ENCODE results near the gene BRINP2. TPM values are rescaled to one million over a fixed set of nuclear protein-coding genes. Genes with fewer than 3 reads are reported as not detected.

BRINP2 gene
- total RNA-seq, 1 donor, result not detected

DNA sequence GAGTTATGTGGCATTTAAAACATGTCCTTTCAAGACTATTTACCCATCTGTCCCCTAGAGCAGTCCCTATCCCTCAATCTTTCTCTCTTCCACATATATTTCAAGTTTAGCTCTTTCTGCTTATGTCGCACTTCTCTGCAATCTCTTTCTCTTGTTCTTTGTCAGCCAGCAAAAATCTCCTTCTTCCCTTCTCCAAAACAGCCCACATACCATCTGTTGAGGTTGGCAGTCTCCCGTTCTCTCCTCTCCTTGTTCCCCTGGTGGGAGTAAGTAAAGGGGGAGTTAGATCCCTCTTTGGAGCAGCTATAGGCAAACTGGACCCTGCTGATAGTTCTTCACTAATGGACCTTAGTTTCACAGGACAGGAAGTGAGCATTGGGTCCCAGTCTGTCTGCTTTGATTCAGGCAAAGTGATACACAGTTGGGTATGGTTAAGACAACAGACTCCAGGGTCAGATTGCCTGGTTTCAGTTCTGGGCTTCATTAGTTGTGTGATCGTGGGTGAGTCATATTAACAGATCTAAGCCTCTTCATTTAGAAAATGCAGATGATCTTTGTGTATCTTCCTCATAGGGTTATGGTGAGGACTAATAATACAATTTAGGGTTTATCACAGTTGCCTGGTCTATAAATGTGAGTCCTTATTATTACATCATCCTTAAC lies 19.7 kb downstream of the BRINP2 start:
- no peak overlapping the region for H3K4me3 ChIP-seq (ENCODE audit: low read depth, low read length)
- TF ChIP-seq, protein P1, sequence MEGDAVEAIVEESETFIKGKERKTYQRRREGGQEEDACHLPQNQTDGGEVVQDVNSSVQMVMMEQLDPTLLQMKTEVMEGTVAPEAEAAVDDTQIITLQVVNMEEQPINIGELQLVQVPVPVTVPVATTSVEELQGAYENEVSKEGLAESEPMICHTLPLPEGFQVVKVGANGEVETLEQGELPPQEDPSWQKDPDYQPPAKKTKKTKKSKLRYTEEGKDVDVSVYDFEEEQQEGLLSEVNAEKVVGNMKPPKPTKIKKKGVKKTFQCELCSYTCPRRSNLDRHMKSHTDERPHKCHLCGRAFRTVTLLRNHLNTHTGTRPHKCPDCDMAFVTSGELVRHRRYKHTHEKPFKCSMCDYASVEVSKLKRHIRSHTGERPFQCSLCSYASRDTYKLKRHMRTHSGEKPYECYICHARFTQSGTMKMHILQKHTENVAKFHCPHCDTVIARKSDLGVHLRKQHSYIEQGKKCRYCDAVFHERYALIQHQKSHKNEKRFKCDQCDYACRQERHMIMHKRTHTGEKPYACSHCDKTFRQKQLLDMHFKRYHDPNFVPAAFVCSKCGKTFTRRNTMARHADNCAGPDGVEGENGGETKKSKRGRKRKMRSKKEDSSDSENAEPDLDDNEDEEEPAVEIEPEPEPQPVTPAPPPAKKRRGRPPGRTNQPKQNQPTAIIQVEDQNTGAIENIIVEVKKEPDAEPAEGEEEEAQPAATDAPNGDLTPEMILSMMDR (IDR thresholded peaks at IDR 0.05; ENCODE audit: insufficient read depth, low read depth, low read length), result no peak
- no peak for DNase-seq (ENCODE audit: low read depth)

DNA sequence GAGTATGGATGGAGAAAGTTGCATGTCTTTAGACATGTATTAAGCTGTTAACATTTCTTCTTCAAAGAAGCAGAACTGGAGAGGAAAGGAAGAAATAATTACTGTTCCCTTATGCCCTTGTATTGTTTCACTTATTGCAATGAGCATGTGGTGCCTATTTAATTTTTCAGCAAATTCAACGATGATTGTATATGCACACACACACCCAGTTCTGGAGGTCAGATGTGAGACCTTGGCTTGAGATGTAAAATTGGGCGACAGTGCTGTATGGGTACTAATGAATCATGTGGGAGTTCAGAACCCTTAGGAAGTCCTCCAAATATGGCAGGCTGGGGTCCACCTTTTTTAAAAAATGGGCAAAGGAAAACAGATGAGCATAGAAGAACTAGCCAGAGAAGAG lies 27.5 kb downstream of the BRINP2 start:
- no peak overlapping the region for H3K4me3 ChIP-seq (ENCODE audit: low read depth, low read length)
- DNase-seq (ENCODE audit: low read depth), result no peak
- TF ChIP-seq, protein P1 (IDR thresholded peaks at IDR 0.05; ENCODE audit: insufficient read depth, low read depth, low read length), result no peak

DNA sequence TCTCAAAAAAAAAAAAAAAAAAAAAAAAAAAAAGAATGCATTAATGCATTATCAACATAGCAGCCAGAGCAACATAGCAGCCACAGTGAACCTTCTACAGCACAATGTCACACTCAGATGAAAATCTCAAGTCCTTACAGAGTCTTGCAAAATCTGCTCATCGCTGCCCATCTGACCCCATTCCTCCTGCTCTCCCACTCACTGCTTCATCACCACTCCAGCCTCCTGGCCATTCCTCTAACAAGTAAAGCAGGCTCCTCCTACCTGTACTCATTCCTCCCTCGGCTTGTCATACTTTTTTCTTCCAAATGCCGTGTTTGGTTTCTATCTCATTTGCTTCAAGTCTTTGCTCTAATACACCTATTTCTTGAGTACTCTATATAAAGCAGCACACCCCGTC lies 29.5 kb downstream of the BRINP2 start:
- no peak overlapping the region for H3K4me3 ChIP-seq (ENCODE audit: low read depth, low read length)
- TF ChIP-seq, protein P1 (IDR thresholded peaks at IDR 0.05; ENCODE audit: insufficient read depth, low read depth, low read length), result no peak
- DNase-seq (ENCODE audit: low read depth), result peak; percentile 23

DNA sequence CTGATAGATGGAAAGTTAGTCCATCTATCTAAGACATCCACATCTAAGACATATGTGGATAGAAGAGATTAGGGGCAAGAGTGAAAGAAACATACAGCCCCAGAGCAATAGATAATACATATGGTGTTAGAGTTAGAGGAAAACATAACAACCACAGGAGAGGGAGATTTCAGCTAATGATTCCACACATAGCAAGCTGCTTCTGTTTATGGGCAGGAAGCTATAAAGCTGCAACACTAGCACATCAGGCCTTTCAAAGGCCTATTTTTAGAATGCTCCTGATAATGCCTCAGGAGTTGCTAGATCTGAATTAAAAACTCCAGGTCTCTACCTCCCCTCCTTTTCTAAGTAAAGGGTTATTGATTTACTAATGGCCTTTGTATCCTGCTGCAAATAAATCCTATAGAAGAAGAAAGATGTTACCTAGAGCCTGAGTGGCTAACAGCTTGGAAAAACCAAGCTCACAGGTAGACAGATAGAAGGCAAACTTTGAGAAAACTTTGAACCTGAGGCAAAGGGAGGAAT lies 36.1 kb downstream of the BRINP2 start:
- TF ChIP-seq, protein P1 (IDR thresholded peaks at IDR 0.05; ENCODE audit: insufficient read depth, low read depth, low read length), result no peak
- peak; percentile 81 for DNase-seq (ENCODE audit: low read depth)

DNA sequence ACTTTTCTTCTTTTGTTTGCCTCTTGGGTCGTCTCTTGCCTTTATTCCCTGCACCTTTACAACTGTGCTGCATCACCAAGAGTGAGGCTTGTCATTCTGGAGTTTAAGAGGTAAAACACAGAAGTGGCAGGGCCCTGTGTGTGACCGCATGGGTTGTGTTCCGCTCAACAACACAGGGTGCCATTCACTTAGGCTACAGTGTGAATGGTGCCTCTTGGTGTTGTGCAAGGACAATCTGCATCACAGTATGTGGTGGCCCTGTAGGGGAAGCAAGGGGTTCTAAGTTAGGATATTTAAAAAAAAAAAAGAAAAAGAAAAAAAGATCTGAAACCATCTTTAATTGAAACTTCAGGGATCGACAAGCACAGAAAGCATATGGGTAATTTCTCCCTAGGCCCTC lies 38.2 kb downstream of the BRINP2 start:
- no peak overlapping the region for H3K4me3 ChIP-seq (ENCODE audit: low read depth, low read length)
- no peak for DNase-seq (ENCODE audit: low read depth)
- TF ChIP-seq, protein P1 (IDR thresholded peaks at IDR 0.05; ENCODE audit: insufficient read depth, low read depth, low read length), result no peak

More for the DNA sequence above, 36.1 kb downstream of the BRINP2 start:
- H3K4me3 ChIP-seq (ENCODE audit: low read depth, low read length), result no peak overlapping the region

DNA sequence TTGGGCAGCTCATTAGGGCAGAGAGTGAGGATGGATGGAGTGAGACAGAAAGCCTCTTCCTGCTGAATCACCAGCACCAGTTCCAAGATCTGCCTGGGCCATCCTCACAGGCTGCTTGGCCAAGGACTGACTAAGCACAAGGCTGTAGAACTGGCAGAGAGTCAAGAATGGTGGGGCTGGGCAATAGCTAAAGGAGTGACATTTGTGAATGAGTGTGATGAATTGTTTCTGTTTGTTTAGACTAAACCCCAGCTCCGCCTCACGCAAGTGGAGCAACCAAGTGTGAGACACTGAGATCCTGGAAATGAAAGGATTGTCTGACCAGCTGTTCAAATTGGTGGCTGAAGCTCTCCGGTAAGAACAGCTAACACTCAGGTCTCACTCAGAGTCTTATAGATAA lies 38.6 kb downstream of the BRINP2 start:
- TF ChIP-seq, protein P1 (IDR thresholded peaks at IDR 0.05; ENCODE audit: insufficient read depth, low read depth, low read length), result no peak
- peak; percentile 97 for DNase-seq (ENCODE audit: low read depth)
- no peak overlapping the region for H3K4me3 ChIP-seq (ENCODE audit: low read depth, low read length)

DNA sequence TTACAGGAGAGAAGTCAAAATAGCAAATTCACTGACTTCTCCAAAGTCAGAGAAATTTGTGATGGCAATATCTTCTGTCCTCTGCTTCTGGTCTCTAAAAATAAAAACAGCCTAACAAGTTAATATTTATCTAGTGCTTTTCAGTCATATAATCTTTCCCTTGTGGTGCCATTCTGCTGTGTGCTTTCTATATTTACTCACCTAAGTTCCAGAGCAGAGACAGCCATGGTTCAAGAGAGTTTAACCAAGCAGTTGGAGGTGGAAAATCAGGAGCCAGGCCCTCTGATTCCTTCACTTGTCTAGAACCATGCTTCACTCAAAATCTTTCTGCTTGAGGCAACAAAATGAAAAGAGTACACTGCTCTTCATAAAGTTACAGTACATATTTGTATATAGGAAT lies 39.3 kb downstream of the BRINP2 start:
- H3K4me3 ChIP-seq (ENCODE audit: low read depth, low read length), result no peak overlapping the region
- TF ChIP-seq, protein P1 (IDR thresholded peaks at IDR 0.05; ENCODE audit: insufficient read depth, low read depth, low read length), result no peak
- DNase-seq (ENCODE audit: low read depth), result no peak

Data from fibroblast of villous mesenchyme (primary cell).